Large intestine (tissue), 12 donors: ENCODE results near the gene FNDC1. TPM values are rescaled to one million over a fixed set of nuclear protein-coding genes. Genes with fewer than 3 reads are reported as not detected.
"Not testable (repeated sequence)": the region's sequence is repeated elsewhere in the genome, so short reads cannot be mapped to it uniquely, and the experiment has no call there.

ENCODE experiments used
- DNase-seq, 2 donors: peaks; one replicate each; pipeline versions ENCODE4 v3.0.0 to v3.0.0-alpha.2; 2013
- H3K27ac ChIP-seq: one replicate; pipeline ENCODE4 v1.5.1; 2013; ENCODE audit warnings: low read length
- H3K27me3 ChIP-seq: 2 replicates; pipeline ENCODE4 v1.6.1; 2013; ENCODE audit warnings: low read length; ENCODE audit not compliant: control insufficient read depth, insufficient read depth
- H3K36me3 ChIP-seq: 2 replicates; pipeline ENCODE4 v1.6.1; 2013; ENCODE audit warnings: low read length; ENCODE audit not compliant: control insufficient read depth, insufficient read depth
- H3K4me1 ChIP-seq: one replicate; pipeline ENCODE4 v1.6.1; 2013; ENCODE audit warnings: low read length; ENCODE audit not compliant: control insufficient read depth, insufficient read depth
- H3K4me3 ChIP-seq: one replicate; pipeline ENCODE4 v1.5.1; 2013; ENCODE audit warnings: low read length
- H3K9me3 ChIP-seq: one replicate; pipeline ENCODE4 v1.6.1; 2013; ENCODE audit warnings: mild to moderate bottlenecking, low read depth, low read length, moderate library complexity; ENCODE audit not compliant: control insufficient read depth
- WGBS: methylation state at CpG from one replicate; pipeline ENCODE4 v1.1.5; 2013; ENCODE audit warnings: low lambda C conversion rate; ENCODE audit not compliant: insufficient coverage; 5-methylcytosine and 5-hydroxymethylcytosine counted together
- long read RNA-seq, 11 donors: transcript quantifications; one replicate each; lab custom pipeline, GENCODE V29; 2026
- polyA plus RNA-seq: library from polyadenylated mRNA; unstranded; fragments of 120-200 nt; gene quantifications from one replicate; pipeline ENCODE4 v1.2.1, GENCODE V29; 2013

Gene FNDC1
- polyA plus RNA-seq: 22.0 TPM
- long read RNA-seq, donor 1, partial matches to known transcripts: 14 of 14 reads
- long read RNA-seq, donor 1, other reads (novel, unspliced or antisense): 0 of 14 reads
- long read RNA-seq, donor 2, partial matches to known transcripts: 25 of 25 reads
- long read RNA-seq, donor 2, other reads (novel, unspliced or antisense): 0 of 25 reads
- long read RNA-seq, donor 3, partial matches to known transcripts: 9 of 9 reads
- long read RNA-seq, donor 3, other reads (novel, unspliced or antisense): 0 of 9 reads
- long read RNA-seq, donor 4: 0 reads
- long read RNA-seq, donor 5: 0 reads
- long read RNA-seq, donor 6, partial matches to known transcripts: 13 of 13 reads
- long read RNA-seq, donor 6, other reads (novel, unspliced or antisense): 0 of 13 reads
- long read RNA-seq, donor 7, partial matches to known transcripts: 33 of 33 reads
- long read RNA-seq, donor 7, other reads (novel, unspliced or antisense): 0 of 33 reads
- long read RNA-seq, donor 8, partial matches to known transcripts: 16 of 16 reads
- long read RNA-seq, donor 8, other reads (novel, unspliced or antisense): 0 of 16 reads
- long read RNA-seq, donor 9, partial matches to known transcripts: 28 of 28 reads
- long read RNA-seq, donor 9, other reads (novel, unspliced or antisense): 0 of 28 reads
- long read RNA-seq, donor 10, partial matches to known transcripts: 25 of 25 reads
- long read RNA-seq, donor 10, other reads (novel, unspliced or antisense): 0 of 25 reads
- long read RNA-seq, donor 11, partial matches to known transcripts: 29 of 29 reads
- long read RNA-seq, donor 11, other reads (novel, unspliced or antisense): 0 of 29 reads

DNA sequence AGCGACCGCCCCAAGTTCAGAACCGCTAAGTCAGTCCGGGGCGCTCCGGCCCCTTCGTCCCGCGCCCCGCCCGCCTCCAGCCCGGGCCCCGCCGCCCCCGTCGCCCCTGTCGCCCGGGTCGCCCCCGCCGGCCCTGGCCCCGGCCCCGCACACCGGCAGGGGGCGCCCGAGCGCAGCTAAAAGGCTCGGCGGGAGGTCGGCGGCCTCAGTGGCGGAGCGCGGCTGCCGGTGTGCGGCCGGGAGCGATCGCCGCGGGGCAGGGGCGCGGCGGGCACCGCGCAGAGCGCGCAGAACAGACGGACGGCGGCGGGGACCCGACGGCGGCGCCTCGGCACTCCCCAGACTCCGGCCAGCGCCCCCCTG is at the start of gene FNDC1:
TSS of gene FNDC1 (plus strand) at position 208 of the 363 bp plus-strand sequence. CDS start 197 bp downstream, outside the sequence.
- Histone ChIP-seq H3K27me3 (peaks cover 76% of the 10 kb centered on the region), H3K9me3 (peaks cover 3% of the 10 kb centered on the region), H3K4me1 (peaks cover 3% of the 10 kb centered on the region), H3K36me3 (no peaks in the 10 kb centered on the region), H3K27ac (peak within 1 kb of the TSS; percentile 48), H3K4me3 (peak within 1 kb of the TSS; percentile 52)
- no peak for DNase-seq
- WGBS: no CpG with 5 or more reads among the region's 59 CpGs

DNA sequence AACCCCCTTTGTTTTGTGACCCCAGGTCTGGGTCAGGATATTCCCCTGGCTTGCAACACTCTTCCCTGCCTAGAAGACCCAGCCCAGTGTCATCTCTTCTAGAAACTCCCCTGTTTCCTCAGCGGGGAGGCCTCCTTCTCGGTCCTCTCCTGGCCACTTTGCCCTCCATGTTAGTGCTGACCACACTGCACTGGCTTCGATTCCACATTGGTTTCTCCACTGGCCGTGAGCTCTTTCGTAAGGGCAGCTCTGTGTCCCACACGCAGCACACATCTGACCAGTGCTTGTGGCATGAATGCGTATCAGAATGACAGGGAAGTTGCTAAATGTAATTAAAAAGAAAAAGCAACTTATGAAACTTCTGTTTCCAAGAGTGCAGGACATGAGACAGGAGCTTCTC is 49.4 kb upstream of the FNDC1 start:
- Histone ChIP-seq H3K4me3 (no peak overlapping the region), H3K36me3 (no peaks in the 10 kb centered on the region), H3K9me3 (no peaks in the 10 kb centered on the region), H3K4me1 (no peaks in the 10 kb centered on the region), H3K27ac (no peak overlapping the region), H3K27me3 (peaks cover 6% of the 10 kb centered on the region)
- no CpG with 5 or more reads among the region's 7 CpGs for WGBS
- DNase-seq: no peak

DNA sequence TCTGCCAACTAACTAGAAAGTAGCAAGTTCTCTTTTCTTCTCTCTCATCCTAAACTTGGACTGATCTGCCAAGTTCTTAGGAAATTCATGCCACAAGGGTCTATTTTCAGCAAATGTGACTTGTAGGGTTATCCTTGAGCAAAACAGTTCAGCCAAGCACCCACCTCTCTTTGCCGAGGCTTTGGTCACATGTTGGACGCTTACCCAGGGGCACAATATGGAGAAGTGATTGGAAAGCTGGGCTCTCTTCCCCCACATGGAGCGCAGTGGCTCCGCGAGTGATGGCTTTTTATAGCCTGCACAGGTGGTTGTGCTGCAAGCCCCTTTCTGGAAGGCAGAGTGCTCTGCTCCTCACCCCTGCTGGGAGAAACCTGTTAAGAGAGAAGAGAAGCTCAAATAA is 47.7 kb upstream of the FNDC1 start:
- DNase-seq: no peak
- no peaks in the 10 kb centered on the region for H3K9me3 ChIP-seq
- WGBS: no CpG with 5 or more reads among the region's 5 CpGs
- no peak overlapping the region for H3K27ac ChIP-seq
- no peaks in the 10 kb centered on the region for H3K36me3 ChIP-seq
- H3K27me3 ChIP-seq: peaks cover 5% of the 10 kb centered on the region
- no peak overlapping the region for H3K4me3 ChIP-seq
- H3K4me1 ChIP-seq: no peaks in the 10 kb centered on the region

DNA sequence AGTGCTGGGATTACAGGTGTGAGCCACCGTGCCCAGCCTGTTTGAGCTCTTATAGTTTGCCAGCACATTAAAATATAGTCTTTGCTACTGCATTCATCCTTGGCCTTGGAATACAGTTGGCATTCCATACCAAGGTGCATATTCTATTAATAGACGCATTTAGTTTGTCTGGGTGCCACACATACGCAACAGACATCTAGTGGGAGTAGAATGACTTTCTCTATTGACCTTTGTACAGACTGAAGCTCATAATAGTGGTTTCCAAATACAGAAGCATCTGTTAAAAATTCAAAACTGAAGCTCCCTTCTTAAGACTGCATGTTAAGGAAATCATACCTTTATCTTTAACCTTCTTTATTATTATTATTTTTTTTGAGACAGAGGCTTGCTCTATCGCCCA is 46.7 kb upstream of the FNDC1 start:
- WGBS: 78% methylated on average over 1 of the region's 4 CpGs
- Histone ChIP-seq H3K36me3 (no peaks in the 10 kb centered on the region), H3K27me3 (peaks cover 5% of the 10 kb centered on the region), H3K27ac (no peak overlapping the region), H3K4me1 (no peaks in the 10 kb centered on the region), H3K4me3 (no peak overlapping the region), H3K9me3 (no peaks in the 10 kb centered on the region)
- no peak for DNase-seq

DNA sequence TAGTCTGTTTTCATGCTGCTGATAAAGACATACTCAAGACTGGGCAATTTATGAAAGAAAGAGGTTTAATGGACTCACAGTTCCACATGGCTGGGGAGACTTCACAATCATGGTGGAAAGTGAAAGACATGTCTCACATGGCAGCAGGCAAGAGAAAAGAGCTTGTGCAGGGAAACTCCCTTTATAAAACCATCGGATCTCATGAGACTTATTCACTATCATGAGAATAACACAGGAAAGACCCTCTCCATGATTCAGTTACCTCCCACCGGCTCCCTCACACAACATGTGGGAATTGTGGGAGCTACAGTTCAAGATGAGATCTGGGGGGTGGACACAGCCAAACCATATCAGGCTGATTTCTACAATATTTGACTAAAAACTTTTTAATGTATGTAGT is 45.4 kb upstream of the FNDC1 start:
- not testable (repeated sequence) for H3K4me1 ChIP-seq, H3K9me3 ChIP-seq
- WGBS: no CpG with 5 or more reads among the region's 2 CpGs

DNA sequence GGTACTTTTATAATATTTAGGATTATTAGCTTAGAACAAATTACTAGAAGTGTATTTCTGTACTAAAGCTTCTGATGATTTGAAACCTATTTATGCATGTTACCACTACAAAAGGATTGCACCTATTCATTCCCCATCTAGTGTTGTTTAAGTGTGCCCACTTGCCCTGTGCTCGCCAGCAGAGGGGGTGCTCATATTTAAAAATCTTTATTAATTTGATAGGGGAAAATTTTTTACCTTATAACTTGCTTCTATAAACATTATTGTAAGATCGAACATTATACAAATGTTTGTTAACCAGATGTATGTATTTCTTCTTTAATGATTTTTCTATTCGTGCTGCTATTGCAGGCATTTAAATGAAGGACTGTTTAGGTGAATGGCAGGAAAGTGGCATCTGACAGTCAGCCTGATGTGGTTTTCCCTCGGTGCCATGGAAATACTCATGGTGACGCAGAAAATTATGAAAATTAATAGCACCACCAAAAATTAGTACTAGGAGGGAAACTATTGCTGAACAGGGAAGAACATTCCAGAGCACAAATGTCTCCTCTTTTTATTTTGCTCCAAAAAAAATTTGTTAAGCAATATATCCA is 44.1 kb upstream of the FNDC1 start:
- Histone ChIP-seq H3K4me1 (no peaks in the 10 kb centered on the region), H3K27ac (no peak overlapping the region), H3K27me3 (peaks cover 5% of the 10 kb centered on the region), H3K36me3 (no peaks in the 10 kb centered on the region), H3K4me3 (no peak overlapping the region), H3K9me3 (no peaks in the 10 kb centered on the region)
- WGBS: 89% methylated on average over 3 of the region's 5 CpGs
- no peak for DNase-seq

More for the DNA sequence above, 45.4 kb upstream of the FNDC1 start:
- not testable (repeated sequence) for H3K4me3 ChIP-seq, DNase-seq, H3K36me3 ChIP-seq, H3K27ac ChIP-seq, H3K27me3 ChIP-seq

DNA sequence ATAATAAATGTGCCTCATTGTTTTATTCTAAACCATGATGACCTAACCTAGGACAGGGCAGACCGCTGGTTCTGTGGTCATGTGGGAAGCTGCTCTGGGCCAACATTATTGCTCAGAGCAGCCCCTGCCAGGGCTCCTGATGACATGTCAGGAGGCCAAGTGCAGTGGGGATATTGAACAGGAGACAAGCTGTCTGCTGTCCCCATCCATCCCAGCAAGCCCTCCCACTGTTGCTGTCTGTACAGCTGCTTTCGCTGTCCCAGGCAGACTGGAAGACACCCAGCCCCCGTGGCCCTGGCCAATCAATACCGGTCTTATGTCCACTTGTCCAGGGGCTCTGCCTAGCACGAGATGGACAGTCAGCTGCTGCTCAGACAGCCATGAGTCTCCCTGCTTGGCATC is 43.2 kb upstream of the FNDC1 start:
- no peak for DNase-seq
- Histone ChIP-seq H3K4me3 (no peak overlapping the region), H3K27ac (no peak overlapping the region), H3K27me3 (peaks cover 5% of the 10 kb centered on the region), H3K9me3 (no peaks in the 10 kb centered on the region), H3K4me1 (no peaks in the 10 kb centered on the region), H3K36me3 (no peaks in the 10 kb centered on the region)
- no CpG with 5 or more reads among the region's 5 CpGs for WGBS

DNA sequence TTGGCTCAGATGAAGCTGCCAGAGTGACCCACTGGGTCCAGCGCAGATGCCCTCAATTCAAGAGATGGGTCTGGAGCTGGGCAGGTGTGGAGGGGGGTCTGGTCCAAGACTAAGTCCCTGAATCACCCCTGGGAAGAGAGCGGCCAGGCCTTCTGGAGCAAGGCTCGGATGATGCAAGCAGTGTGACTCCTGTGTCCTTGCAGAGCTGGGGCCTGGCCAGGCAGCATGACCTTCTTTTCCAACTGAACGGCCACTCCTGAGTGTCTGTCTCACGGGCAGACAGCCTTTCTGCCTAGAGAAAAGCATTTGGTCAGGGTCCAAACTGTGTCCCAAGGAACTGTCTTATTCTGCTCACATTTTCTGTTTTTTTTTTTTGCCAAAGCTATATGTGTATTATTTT is 42.6 kb upstream of the FNDC1 start:
- Histone ChIP-seq H3K36me3 (no peaks in the 10 kb centered on the region), H3K27ac (no peak overlapping the region), H3K4me3 (no peak overlapping the region), H3K27me3 (peaks cover 3% of the 10 kb centered on the region), H3K4me1 (no peaks in the 10 kb centered on the region), H3K9me3 (no peaks in the 10 kb centered on the region)
- no peak for DNase-seq
- 80% methylated on average over 2 of the region's 5 CpGs for WGBS

DNA sequence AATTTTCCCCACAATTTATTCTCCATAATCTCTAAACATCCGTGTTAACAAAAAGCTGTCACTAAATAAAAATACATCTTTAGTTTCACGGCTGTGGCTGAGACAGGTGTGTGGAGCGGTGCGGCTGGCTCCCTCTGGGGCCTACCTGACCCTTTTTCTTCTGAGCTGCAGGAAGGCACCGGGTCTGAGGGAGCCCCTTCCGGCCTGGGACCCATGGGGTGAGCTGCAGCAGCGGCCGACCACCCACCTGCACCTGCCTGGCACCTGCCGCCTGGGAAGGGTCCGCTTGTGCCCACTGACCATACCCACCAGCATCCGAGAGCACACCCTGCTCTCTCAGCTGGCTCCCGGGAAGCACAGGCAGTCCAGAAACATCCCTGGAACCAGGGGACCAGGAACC is 41.5 kb upstream of the FNDC1 start:
- DNase-seq: no peak
- no peaks in the 10 kb centered on the region for H3K36me3 ChIP-seq
- no peaks in the 10 kb centered on the region for H3K4me1 ChIP-seq
- H3K27me3 ChIP-seq: peaks cover 3% of the 10 kb centered on the region
- H3K9me3 ChIP-seq: no peaks in the 10 kb centered on the region
- H3K4me3 ChIP-seq: no peak overlapping the region
- no peak overlapping the region for H3K27ac ChIP-seq
- no CpG with 5 or more reads among the region's 12 CpGs for WGBS

DNA sequence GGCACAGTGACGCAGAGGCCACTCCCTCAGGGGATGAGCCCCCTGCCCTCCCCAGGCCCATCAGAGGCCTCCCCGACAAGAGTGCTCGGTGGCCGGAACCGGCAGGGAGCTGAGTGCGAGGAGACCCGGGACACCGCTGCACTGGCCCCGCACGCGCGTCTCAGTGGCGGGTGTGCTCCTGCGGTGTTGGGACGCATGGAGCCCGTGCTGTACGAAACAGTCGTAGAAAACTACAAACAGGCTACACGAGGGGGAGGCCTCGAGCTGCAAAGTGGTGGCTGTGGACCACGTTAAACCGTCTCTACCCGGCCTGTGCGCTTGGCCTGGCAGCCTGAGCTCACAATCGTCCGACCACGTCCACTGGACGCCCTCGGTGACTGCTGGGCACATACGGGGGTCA is 40.2 kb upstream of the FNDC1 start:
- H3K36me3 ChIP-seq: no peaks in the 10 kb centered on the region
- H3K4me1 ChIP-seq: no peaks in the 10 kb centered on the region
- no peak overlapping the region for H3K4me3 ChIP-seq
- DNase-seq: no peak
- peaks cover 3% of the 10 kb centered on the region for H3K27me3 ChIP-seq
- no peak overlapping the region for H3K27ac ChIP-seq
- H3K9me3 ChIP-seq: no peaks in the 10 kb centered on the region
- no CpG with 5 or more reads among the region's 30 CpGs for WGBS
